Nephron progenitor cell (in vitro differentiated cells): ENCODE results near the gene BABAM2.

Source experiments
- DNase-seq: peaks from one replicate; pipeline ENCODE4 v3.0.0; 2021
- H3K27ac Mint-ChIP-seq: 2 replicates; pipeline ENCODE4 v1.8.0; 2021; ENCODE audit warnings: mild to moderate bottlenecking, moderate library complexity, mixed read lengths
- H3K27me3 Mint-ChIP-seq: 2 replicates; pipeline ENCODE4 v1.8.0; 2021; ENCODE audit warnings: mild to moderate bottlenecking, low read depth, mixed read lengths; ENCODE audit not compliant: poor library complexity
- H3K36me3 Mint-ChIP-seq: 2 replicates; pipeline ENCODE4 v1.8.0; 2021; ENCODE audit warnings: low read depth, mixed read lengths
- H3K4me1 Mint-ChIP-seq: 2 replicates; pipeline ENCODE4 v1.8.0; 2021; ENCODE audit warnings: mixed read lengths
- H3K4me3 Mint-ChIP-seq: 2 replicates; pipeline ENCODE4 v1.8.0; 2021; ENCODE audit warnings: mild to moderate bottlenecking, moderate library complexity, mixed read lengths
- H3K9me3 Mint-ChIP-seq: 2 replicates; pipeline ENCODE4 v1.8.0; 2021; ENCODE audit warnings: mild to moderate bottlenecking, moderate library complexity, mixed read lengths
- CTCF ChIP-seq: fragments of 200-600 bp; sonication (generic); IDR thresholded peaks from 2 replicates; pipeline ENCODE4 v1.5.0; 2021; ENCODE audit warnings: antibody characterized with exemption

Gene BABAM2

GRCh38 chr2:28364610-28365009 is 474.1 kb downstream of the BABAM2 start:
- H3K27ac Mint-ChIP-seq, result no peak overlapping the region
- no peaks in the 10 kb centered on the region for H3K36me3 Mint-ChIP-seq
- TF ChIP-seq CTCF, result no peak
- H3K27me3 Mint-ChIP-seq, result peaks cover 16% of the 10 kb centered on the region
- no peak for DNase-seq
- H3K4me1 Mint-ChIP-seq, result peaks cover 74% of the 10 kb centered on the region
- H3K4me3 Mint-ChIP-seq, result no peak overlapping the region
- no peaks in the 10 kb centered on the region for H3K9me3 Mint-ChIP-seq

GRCh38 chr2:28365158-28365557 is 474.6 kb downstream of the BABAM2 start:
- Mint-ChIP-seq H3K27ac (no peak overlapping the region), H3K36me3 (no peaks in the 10 kb centered on the region), H3K9me3 (no peaks in the 10 kb centered on the region), H3K4me3 (no peak overlapping the region), H3K4me1 (peaks cover 74% of the 10 kb centered on the region), H3K27me3 (peaks cover 16% of the 10 kb centered on the region)
- no peak for DNase-seq
- no peak for TF ChIP-seq CTCF

- no peak overlapping the region for H3K27ac Mint-ChIP-seq
- H3K27me3 Mint-ChIP-seq, result peaks cover 24% of the 10 kb centered on the region
- peaks cover 66% of the 10 kb centered on the region for H3K4me1 Mint-ChIP-seq
- DNase-seq, result no peak
- TF ChIP-seq CTCF, result no peak
- no peaks in the 10 kb centered on the region for H3K36me3 Mint-ChIP-seq
- H3K9me3 Mint-ChIP-seq, result peaks cover 2% of the 10 kb centered on the region
- H3K4me3 Mint-ChIP-seq, result no peak overlapping the region
Observed at GRCh38 chr2:28366149-28366495, 475.6 kb downstream of the BABAM2 start.

GRCh38 chr2:28366496-28367282 is 476.2 kb downstream of the BABAM2 start:
- TF ChIP-seq CTCF, result no peak
- H3K9me3 Mint-ChIP-seq, result peaks cover 3% of the 10 kb centered on the region
- H3K4me3 Mint-ChIP-seq, result no peak overlapping the region
- peaks cover 60% of the 10 kb centered on the region for H3K4me1 Mint-ChIP-seq
- H3K27me3 Mint-ChIP-seq, result peaks cover 26% of the 10 kb centered on the region
- no peaks in the 10 kb centered on the region for H3K36me3 Mint-ChIP-seq
- H3K27ac Mint-ChIP-seq, result no peak overlapping the region
- DNase-seq, result no peak

GRCh38 chr2:28367667-28368356 is 477.3 kb downstream of the BABAM2 start:
- Mint-ChIP-seq H3K27ac (no peak overlapping the region), H3K4me1 (peaks cover 49% of the 10 kb centered on the region), H3K36me3 (no peaks in the 10 kb centered on the region), H3K9me3 (peaks cover 3% of the 10 kb centered on the region), H3K27me3 (peaks cover 27% of the 10 kb centered on the region), H3K4me3 (no peak overlapping the region)
- no peak for TF ChIP-seq CTCF
- no peak for DNase-seq

GRCh38 chr2:28368357-28368798 is 477.8 kb downstream of the BABAM2 start:
- DNase-seq, result no peak
- Mint-ChIP-seq H3K36me3 (no peaks in the 10 kb centered on the region), H3K27me3 (peaks cover 27% of the 10 kb centered on the region), H3K27ac (no peak overlapping the region), H3K4me1 (peaks cover 43% of the 10 kb centered on the region), H3K4me3 (no peak overlapping the region), H3K9me3 (peaks cover 3% of the 10 kb centered on the region)
- no peak for TF ChIP-seq CTCF
